ENCODE results near the gene SLMAP. TPM values are rescaled to one million over a fixed set of nuclear protein-coding genes. Genes with fewer than 3 reads are reported as not detected.

Gene SLMAP
- total RNA-seq, 1 experiment from 2014 or later: 49.2 TPM

DNA sequence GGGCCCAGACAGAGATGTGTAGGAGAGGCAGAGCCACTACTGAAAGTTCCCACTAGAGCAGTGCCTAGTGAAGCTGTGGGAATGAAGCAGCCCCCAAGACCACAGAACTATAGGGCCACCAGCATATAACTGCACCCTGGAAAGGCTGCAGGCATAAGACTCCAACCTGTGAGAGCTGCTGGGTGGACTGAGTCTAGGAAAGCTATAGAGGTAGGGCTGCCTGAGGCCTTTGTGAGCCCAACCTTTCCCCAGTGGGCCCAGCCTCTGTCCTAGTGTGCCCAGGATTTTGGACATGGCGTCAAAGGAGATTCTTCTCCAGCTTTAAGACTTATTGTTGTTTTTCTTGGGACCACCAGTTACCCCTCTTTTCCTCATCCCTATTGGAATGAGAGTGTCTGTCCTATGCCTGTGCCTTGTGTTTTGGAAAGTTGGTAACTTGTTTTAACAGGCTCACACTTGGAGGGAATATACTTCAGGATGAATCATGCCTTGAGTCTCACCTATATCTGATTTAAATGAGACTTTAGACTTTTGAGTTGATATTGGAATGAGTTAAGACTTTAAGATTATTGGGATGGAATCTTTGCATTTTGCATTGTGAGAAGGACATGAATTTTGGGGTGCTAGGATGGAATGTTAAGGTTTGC is 28.1 kb downstream of the SLMAP start:
- DNase-seq (ENCODE audit: low read depth, low spot score) (no peak), ATAC-seq (0 out of 2 replicates have a peak, but pooled peaks have one; percentile 38)
- TF ChIP-seq, protein P1, sequence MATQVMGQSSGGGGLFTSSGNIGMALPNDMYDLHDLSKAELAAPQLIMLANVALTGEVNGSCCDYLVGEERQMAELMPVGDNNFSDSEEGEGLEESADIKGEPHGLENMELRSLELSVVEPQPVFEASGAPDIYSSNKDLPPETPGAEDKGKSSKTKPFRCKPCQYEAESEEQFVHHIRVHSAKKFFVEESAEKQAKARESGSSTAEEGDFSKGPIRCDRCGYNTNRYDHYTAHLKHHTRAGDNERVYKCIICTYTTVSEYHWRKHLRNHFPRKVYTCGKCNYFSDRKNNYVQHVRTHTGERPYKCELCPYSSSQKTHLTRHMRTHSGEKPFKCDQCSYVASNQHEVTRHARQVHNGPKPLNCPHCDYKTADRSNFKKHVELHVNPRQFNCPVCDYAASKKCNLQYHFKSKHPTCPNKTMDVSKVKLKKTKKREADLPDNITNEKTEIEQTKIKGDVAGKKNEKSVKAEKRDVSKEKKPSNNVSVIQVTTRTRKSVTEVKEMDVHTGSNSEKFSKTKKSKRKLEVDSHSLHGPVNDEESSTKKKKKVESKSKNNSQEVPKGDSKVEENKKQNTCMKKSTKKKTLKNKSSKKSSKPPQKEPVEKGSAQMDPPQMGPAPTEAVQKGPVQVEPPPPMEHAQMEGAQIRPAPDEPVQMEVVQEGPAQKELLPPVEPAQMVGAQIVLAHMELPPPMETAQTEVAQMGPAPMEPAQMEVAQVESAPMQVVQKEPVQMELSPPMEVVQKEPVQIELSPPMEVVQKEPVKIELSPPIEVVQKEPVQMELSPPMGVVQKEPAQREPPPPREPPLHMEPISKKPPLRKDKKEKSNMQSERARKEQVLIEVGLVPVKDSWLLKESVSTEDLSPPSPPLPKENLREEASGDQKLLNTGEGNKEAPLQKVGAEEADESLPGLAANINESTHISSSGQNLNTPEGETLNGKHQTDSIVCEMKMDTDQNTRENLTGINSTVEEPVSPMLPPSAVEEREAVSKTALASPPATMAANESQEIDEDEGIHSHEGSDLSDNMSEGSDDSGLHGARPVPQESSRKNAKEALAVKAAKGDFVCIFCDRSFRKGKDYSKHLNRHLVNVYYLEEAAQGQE (IDR thresholded peaks at IDR 0.05; ENCODE audit: insufficient read depth in 1 of 2, low read depth in 2 of 2, low read length in 1 of 2): no peak
- TF ChIP-seq TCF7L2 (IDR thresholded peaks at IDR 0.05; ENCODE audit: low read depth, low read length) (no peak), SIN3A (IDR thresholded peaks at IDR 0.05; ENCODE audit: borderline replicate concordance, insufficient read depth, low read depth, low read length) (no peak), POLR2AphosphoS5 (IDR thresholded peaks at IDR 0.05; ENCODE audit: low read depth, low read length) (no peak)
- TF ChIP-seq, protein P2, sequence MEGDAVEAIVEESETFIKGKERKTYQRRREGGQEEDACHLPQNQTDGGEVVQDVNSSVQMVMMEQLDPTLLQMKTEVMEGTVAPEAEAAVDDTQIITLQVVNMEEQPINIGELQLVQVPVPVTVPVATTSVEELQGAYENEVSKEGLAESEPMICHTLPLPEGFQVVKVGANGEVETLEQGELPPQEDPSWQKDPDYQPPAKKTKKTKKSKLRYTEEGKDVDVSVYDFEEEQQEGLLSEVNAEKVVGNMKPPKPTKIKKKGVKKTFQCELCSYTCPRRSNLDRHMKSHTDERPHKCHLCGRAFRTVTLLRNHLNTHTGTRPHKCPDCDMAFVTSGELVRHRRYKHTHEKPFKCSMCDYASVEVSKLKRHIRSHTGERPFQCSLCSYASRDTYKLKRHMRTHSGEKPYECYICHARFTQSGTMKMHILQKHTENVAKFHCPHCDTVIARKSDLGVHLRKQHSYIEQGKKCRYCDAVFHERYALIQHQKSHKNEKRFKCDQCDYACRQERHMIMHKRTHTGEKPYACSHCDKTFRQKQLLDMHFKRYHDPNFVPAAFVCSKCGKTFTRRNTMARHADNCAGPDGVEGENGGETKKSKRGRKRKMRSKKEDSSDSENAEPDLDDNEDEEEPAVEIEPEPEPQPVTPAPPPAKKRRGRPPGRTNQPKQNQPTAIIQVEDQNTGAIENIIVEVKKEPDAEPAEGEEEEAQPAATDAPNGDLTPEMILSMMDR (IDR thresholded peaks at IDR 0.05): no peak
- ChIA-PET CTCF (no interaction called here), POLR2A (interaction anchor here (0.6 kb wide), 1 partner anchor 92 kb away, joined by 11 read pairs; no protein-coding TSS in a partner anchor)
- peaks cover 4% of the 10 kb centered on the region; the same call in 1 of the 2 replicates for H3K4me1 ChIP-seq (ENCODE audit: control insufficient read depth, insufficient read depth, low read length)
- intact Hi-C loops (cut with micrococcal nuclease; ENCODE audit: unreplicated experiment) (no loop called here), in situ Hi-C loops (cut with HindIII; ENCODE audit: low pct_unique_long_range_greater_than_20kb, low sequenced_read_pairs) (no loop called here)
- H3K27ac ChIP-seq (ENCODE audit: low read length): no peak overlapping the region
- no peak overlapping the region for H3K4me3 ChIP-seq (ENCODE audit: low read depth in 2 of 2, low read length in 2 of 2)
- H3K27me3 ChIP-seq (ENCODE audit: control insufficient read depth, insufficient read depth, low read length): no peaks in the 10 kb centered on the region
- BruUV-seq (replicated peaks): no TSS peak
- H3K36me3 ChIP-seq (ENCODE audit: control insufficient read depth, insufficient read depth, low read length): no peaks in the 10 kb centered on the region
- no peaks in the 10 kb centered on the region for H3K9me3 ChIP-seq (ENCODE audit: control insufficient read depth, insufficient read depth, low read depth, low read length)

DNA sequence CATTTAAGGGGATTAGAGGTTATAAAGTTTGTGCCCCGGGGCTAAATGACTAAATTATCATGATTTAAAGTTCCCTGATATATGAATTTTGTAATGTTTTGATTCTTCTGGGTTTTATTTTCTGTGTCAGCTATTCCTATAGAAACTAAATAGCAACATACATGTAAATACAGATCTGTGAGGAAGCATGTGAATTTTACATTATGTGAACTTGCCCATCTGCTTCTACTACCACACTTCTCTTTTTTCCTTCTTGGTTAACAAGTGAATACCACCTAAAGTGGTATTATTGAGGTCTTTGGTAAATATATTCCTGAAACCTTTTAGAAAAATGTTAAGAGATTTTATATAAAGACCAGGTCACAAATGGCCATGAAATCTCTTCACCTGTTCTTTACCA is 29.3 kb downstream of the SLMAP start:
- CTCF ChIA-PET: no interaction called here
- no TSS peak for BruUV-seq (replicated peaks)
- Histone ChIP-seq H3K4me3 (ENCODE audit: low read depth in 2 of 2, low read length in 2 of 2) (no peak overlapping the region), H3K4me1 (ENCODE audit: control insufficient read depth, insufficient read depth, low read length) (peaks cover 4% of the 10 kb centered on the region; the same call in 1 of the 2 replicates), H3K9me3 (ENCODE audit: control insufficient read depth, insufficient read depth, low read depth, low read length) (no peaks in the 10 kb centered on the region), H3K27ac (ENCODE audit: low read length) (no peak overlapping the region), H3K27me3 (ENCODE audit: control insufficient read depth, insufficient read depth, low read length) (no peaks in the 10 kb centered on the region), H3K36me3 (ENCODE audit: control insufficient read depth, insufficient read depth, low read length) (no peaks in the 10 kb centered on the region)
- POLR2A ChIA-PET: no interaction called here
- TF ChIP-seq POLR2AphosphoS5 (IDR thresholded peaks at IDR 0.05; ENCODE audit: low read depth, low read length) (no peak), TCF7L2 (IDR thresholded peaks at IDR 0.05; ENCODE audit: low read depth, low read length) (no peak), SIN3A (IDR thresholded peaks at IDR 0.05; ENCODE audit: borderline replicate concordance, insufficient read depth, low read depth, low read length) (no peak)
- TF ChIP-seq, protein P1 (IDR thresholded peaks at IDR 0.05; ENCODE audit: insufficient read depth in 1 of 2, low read depth in 2 of 2, low read length in 1 of 2): no peak
- TF ChIP-seq, protein P2 (IDR thresholded peaks at IDR 0.05): no peak
- ATAC-seq (no peak), DNase-seq (ENCODE audit: low read depth, low spot score) (no peak)
- in situ Hi-C loops (cut with HindIII; ENCODE audit: low pct_unique_long_range_greater_than_20kb, low sequenced_read_pairs): no loop called here
- intact Hi-C loops (cut with micrococcal nuclease; ENCODE audit: unreplicated experiment): no loop called here
